ENCODE data around the gene KRTAP5-6.
A peak's percentile ranks its signal among the peaks of the same experiment; 100 is the strongest.
"Not testable (repeated sequence)": the region's sequence is repeated elsewhere in the genome, so short reads cannot be mapped to it uniquely, and the experiment has no call there.

KRTAP5-6 gene

DNA sequence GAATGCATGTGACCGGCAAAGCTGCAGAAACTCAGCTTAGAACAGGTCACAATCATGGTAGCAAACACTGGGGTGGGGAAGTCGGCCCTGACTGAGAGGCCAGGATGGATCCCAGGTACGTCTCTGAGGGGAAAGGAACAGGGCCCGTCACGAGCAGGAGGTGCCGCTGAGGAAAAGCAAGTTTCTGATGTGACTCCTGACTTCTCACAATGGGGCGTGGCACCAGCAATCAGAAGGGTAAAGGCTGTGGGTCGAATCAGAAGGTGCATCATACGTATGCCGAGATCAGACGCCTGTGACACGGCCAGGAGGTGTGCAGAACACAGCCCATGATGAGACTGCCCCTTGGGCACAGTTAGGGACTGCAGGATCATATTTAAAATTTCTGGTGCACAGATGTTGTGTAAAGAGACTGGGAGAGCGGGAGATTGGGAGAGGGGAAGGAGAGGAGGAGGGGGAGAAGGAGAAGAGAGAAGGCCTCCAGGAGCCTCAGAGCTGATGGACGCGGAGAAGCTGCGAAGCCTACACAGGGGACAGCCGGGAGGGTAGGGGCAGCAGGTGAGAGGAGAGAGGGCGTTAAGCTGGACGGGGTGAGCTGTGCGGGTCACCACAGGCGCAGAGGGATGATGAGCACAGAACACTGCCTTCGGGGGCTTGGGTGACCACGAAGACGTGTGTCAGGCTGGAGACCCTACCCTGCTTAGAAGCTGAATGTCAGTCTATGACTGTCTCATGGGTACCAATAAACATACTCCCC, 36.7 kb upstream of the KRTAP5-6 start:
- POLR2A ChIA-PET: no interaction called here

DNA sequence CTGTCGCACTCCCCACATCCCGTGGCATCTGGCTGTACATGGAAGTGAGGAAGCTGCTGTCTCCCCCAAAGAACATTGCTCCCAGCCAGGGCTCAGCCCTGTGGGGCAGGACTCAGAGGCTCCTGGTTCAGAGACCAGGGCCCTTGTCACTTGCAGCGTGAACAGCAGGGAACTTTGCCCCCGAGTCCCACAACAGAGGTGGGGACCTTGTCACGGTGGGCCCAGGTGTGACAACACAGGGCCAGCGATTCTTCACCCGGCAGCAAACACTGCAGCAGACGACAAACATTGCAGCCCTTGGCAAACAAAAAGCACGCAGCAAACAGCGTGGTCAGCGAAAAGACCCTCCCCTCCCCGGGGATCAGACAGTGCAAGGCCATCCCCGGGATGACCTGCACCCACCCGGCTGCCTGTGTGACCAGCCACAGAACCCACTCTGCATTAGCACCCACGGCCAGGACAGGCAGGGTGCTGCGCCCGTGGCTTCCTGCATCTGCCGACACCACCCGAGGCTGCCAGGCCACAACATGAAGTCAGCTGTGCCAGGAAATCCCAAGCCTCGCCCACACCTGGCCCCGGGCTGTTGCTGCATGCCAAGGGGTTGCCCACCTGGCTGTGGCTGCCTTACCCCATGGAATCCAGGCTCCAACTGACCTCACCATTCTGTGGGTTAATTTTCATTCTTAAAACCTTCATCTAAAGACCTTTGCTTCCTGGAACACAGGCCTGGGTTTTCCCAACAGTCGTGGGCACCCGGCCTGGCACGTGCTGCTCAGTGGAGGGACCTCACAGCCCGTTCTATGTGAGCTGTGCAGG, 35.3 kb upstream of the KRTAP5-6 start:
- DNase-seq (ENCODE audit: extremely low spot score); CTCF ChIA-PET; POLR2A ChIA-PET: not testable (repeated sequence)

More for the DNA sequence above, 36.7 kb upstream of the KRTAP5-6 start:
- no peak for DNase-seq (ENCODE audit: extremely low spot score)
- TF ChIP-seq CTCF (IDR thresholded peaks at IDR 0.05; ENCODE audit: control extremely low read depth, extremely low read depth, low read depth, missing control alignments): no peak
- CTCF ChIA-PET: interaction anchor here (0.6 to 1.2 kb wide), 2 partner anchors 34 to 173 kb away, joined by 3 read pairs; no protein-coding TSS in a partner anchor

- DNase-seq (ENCODE audit: extremely low spot score); CTCF ChIA-PET; POLR2A ChIA-PET: not testable (repeated sequence)
Measured at GRCh38 chr11:1662699-1663283, 34.2 kb upstream of the KRTAP5-6 start.

DNA sequence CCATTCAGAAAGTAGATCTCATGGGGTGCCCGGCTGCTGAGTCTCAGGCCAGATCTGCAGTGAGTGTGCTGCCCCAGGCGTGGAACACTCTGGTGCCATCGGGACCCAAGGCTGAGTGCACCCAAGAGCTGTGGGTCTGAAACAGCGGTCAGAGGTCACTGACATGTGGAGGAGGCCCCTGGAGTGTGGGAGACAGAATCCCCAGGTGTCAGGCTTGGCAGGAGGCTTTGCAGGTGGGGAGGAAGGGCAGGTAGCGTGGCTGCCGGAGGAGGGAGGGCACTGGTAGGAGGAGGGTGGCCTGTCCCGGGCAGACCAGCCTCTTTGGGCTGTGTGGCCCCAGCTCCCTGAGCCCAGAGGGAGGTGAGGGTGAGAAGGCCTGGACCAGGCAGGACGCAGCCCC, 31.7 kb upstream of the KRTAP5-6 start:
- DNase-seq (ENCODE audit: extremely low spot score): no peak
- ChIA-PET CTCF (no interaction called here), POLR2A (no interaction called here)
- no peak for TF ChIP-seq CTCF (IDR thresholded peaks at IDR 0.05; ENCODE audit: control extremely low read depth, extremely low read depth, low read depth, missing control alignments)

DNA sequence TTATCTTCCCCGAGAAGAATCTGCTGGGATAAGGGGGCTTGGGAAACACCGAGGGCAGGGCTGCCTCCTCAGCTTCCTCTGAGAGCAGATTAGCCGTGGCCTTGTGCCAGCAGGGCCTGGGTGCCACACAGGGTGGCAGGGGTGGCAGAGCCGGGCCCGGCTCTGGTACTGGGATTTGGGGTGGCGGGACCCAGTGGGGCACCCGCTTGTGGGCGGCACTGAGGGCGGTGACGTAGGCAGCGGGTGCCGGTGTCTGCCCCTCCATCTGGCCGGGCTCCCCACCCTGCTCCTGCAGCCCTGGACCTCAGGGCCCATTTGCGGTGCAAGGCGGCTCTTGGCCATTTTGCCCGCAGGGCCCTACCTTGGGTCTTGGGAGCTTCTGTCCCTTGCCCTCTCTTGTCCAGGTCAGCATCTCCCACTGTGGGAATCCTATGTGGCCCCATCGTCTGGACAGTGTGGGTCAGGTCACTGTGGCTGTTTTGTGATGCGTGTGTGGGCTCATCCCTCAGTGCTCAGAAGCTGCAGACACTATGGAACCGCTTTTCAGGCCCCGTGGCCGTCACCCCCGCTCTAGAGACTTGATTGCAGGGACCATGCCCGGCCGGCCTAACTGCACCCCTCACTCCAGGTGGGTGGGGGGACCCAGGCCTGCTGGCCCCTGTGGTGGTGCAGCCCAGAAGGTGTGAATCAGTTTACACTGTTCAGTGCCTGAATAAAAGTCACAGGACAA, 29.7 kb upstream of the KRTAP5-6 start:
- ChIA-PET CTCF (interaction anchor here (0.9 to 1.2 kb wide), 3 partner anchors 12 to 486 kb away, joined by 3 read pairs; no protein-coding TSS in a partner anchor), POLR2A (no interaction called here)
- no peak for TF ChIP-seq CTCF (IDR thresholded peaks at IDR 0.05; ENCODE audit: control extremely low read depth, extremely low read depth, low read depth, missing control alignments)
- DNase-seq (ENCODE audit: extremely low spot score): peak; percentile 14

GRCh38 chr11:1667906-1668305, 29.1 kb upstream of the KRTAP5-6 start:
- POLR2A ChIA-PET: no interaction called here
- TF ChIP-seq CTCF (IDR thresholded peaks at IDR 0.05; ENCODE audit: control extremely low read depth, extremely low read depth, low read depth, missing control alignments): no peak
- no peak for DNase-seq (ENCODE audit: extremely low spot score)
- CTCF ChIA-PET: interaction anchor here (1.2 kb wide), 1 partner anchor 12 kb away, joined by 3 read pairs; no protein-coding TSS in a partner anchor

DNA sequence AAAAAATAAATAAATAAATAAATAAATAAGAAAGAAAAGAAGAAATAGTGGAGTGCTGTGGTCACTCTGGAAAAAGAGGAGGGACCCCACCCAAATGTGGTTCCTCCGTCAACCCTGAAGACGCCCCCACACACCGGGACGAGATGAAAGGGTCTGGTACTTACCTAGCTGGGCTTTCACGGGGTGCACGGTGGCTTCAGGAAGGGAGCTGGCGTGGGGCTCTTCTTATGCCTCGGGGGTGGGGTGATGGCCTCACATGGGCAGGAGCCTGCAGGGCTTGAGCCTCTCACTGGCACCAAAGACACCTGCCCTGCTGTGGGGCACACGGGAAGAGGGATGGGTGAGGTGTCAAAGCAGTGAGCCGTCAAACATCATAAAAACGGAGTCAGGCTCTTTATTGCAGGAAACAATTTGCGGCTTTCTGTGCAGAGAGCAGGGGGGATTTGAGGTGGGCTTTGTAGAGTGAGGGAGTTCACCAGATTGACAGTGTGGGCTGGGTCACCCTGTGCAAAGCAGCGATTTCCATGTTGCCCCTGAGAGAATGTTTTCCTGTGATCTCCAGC, 28.0 kb upstream of the KRTAP5-6 start:
- POLR2A ChIA-PET: no interaction called here
- TF ChIP-seq CTCF (IDR thresholded peaks at IDR 0.05; ENCODE audit: control extremely low read depth, extremely low read depth, low read depth, missing control alignments): no peak
- CTCF ChIA-PET: interaction anchor here (0.9 kb wide), 1 partner anchor 25 kb away, joined by 3 read pairs; no protein-coding TSS in a partner anchor

More for the DNA sequence above, 28.0 kb upstream of the KRTAP5-6 start:
- no peak for DNase-seq (ENCODE audit: extremely low spot score)

Data from GM10248 (cell line).